Activated naive CD8-positive, alpha-beta T cell treated with anti-CD3 and anti-CD28 coated beads, Interleukin-2, amount 10 ng/mL, durations not matched to agents 7 days and 5 days (primary cell): ENCODE data around the gene GCK. TPM values are rescaled to one million over a fixed set of nuclear protein-coding genes. Genes with fewer than 3 reads are reported as not detected.
"Not testable (repeated sequence)": the region's sequence is repeated elsewhere in the genome, so short reads cannot be mapped to it uniquely, and the experiment has no call there.

ENCODE experiments used
- ATAC-seq: fragments of 150-1000 bp; cut with Tn5 transposase; one replicate; pipeline ENCODE4 v1.10.0; 2021; ENCODE audit warnings: low read depth, moderate library complexity
- POLR2A ChIA-PET: fragments of 350-600 bp; sonication (Branson Sonifier 250); formaldehyde crosslinking; loops from one replicate; lab custom pipeline; 2021; ENCODE audit warnings: antibody characterized with exemption; lab: Charles Lee
- DNase-seq: peaks from one replicate; pipeline ENCODE4 v3.0.0; 2021
- H3K27ac Mint-ChIP-seq: one replicate; pipeline ENCODE4 v1.8.0; 2022; ENCODE audit warnings: mild to moderate bottlenecking, mixed read lengths
- H3K27me3 Mint-ChIP-seq: one replicate; pipeline ENCODE4 v1.8.0; 2022; ENCODE audit warnings: mild to moderate bottlenecking, moderate library complexity, mixed read lengths
- H3K36me3 Mint-ChIP-seq: one replicate; pipeline ENCODE4 v1.8.0; 2021; ENCODE audit warnings: mild to moderate bottlenecking, mixed read lengths
- H3K4me1 Mint-ChIP-seq: one replicate; pipeline ENCODE4 v1.8.0; 2021; ENCODE audit warnings: mixed read lengths
- H3K4me3 Mint-ChIP-seq: one replicate; pipeline ENCODE4 v1.8.0; 2022; ENCODE audit warnings: mild to moderate bottlenecking, moderate library complexity, mixed read lengths
- H3K9me3 Mint-ChIP-seq: one replicate; pipeline ENCODE4 v1.8.0; 2021; ENCODE audit warnings: mixed read lengths
- total RNA-seq, 2 experiments: library from RNA; stranded (reverse); gene quantifications; one replicate each; pipeline ENCODE4 v1.2.3, GENCODE V29; 2021

Gene GCK
- total RNA-seq, 2 experiments from 2014 or later = 0.23 to 0.30 TPM

GRCh38 chr7:44175730-44176129 is 13.5 kb downstream of the GCK start:
- H3K9me3 Mint-ChIP-seq = no peaks in the 10 kb centered on the region
- H3K4me3 Mint-ChIP-seq = no peak overlapping the region
- peaks cover 16% of the 10 kb centered on the region for H3K27me3 Mint-ChIP-seq
- H3K27ac Mint-ChIP-seq = no peak overlapping the region
- POLR2A ChIA-PET = no interaction called here
- DNase-seq = no peak
- H3K4me1 Mint-ChIP-seq = no peaks in the 10 kb centered on the region
- H3K36me3 Mint-ChIP-seq = no peaks in the 10 kb centered on the region
- ATAC-seq = no peak

- H3K36me3 Mint-ChIP-seq, H3K4me1 Mint-ChIP-seq, ATAC-seq, H3K27ac Mint-ChIP-seq, H3K4me3 Mint-ChIP-seq, H3K9me3 Mint-ChIP-seq, DNase-seq, POLR2A ChIA-PET: not testable (repeated sequence)
- H3K27me3 Mint-ChIP-seq = peaks cover 16% of the 10 kb centered on the region
These were observed 14.6 kb downstream of the GCK start for GRCh38 chr7:44174694-44174948.

- no peak overlapping the region for H3K27ac Mint-ChIP-seq
- ATAC-seq (no peak), DNase-seq (no peak)
- peaks cover 14% of the 10 kb centered on the region for H3K27me3 Mint-ChIP-seq
- POLR2A ChIA-PET = no interaction called here
- H3K36me3 Mint-ChIP-seq = no peaks in the 10 kb centered on the region
- H3K4me1 Mint-ChIP-seq = no peaks in the 10 kb centered on the region
- no peaks in the 10 kb centered on the region for H3K9me3 Mint-ChIP-seq
- H3K4me3 Mint-ChIP-seq = no peak overlapping the region
These were observed 15.1 kb downstream of the GCK start for GRCh38 chr7:44173911-44174693.

- Mint-ChIP-seq H3K27me3 (peaks cover 14% of the 10 kb centered on the region), H3K4me3 (no peak overlapping the region), H3K4me1 (peaks cover under 1% of the 10 kb centered on the region), H3K27ac (no peak overlapping the region), H3K36me3 (no peaks in the 10 kb centered on the region), H3K9me3 (no peaks in the 10 kb centered on the region)
- POLR2A ChIA-PET = no interaction called here
- no peak for DNase-seq
- no peak for ATAC-seq
These were observed 16.3 kb downstream of the GCK start for GRCh38 chr7:44172803-44173424.

- POLR2A ChIA-PET = no interaction called here
These were observed 16.9 kb downstream of the GCK start for GRCh38 chr7:44172352-44172751.

GRCh38 chr7:44171901-44172300 is 17.3 kb downstream of the GCK start:
- H3K4me1 Mint-ChIP-seq, ATAC-seq, H3K27ac Mint-ChIP-seq, H3K9me3 Mint-ChIP-seq, H3K4me3 Mint-ChIP-seq, H3K36me3 Mint-ChIP-seq, POLR2A ChIA-PET, DNase-seq: not testable (repeated sequence)
- H3K27me3 Mint-ChIP-seq = peaks cover 12% of the 10 kb centered on the region

More at GRCh38 chr7:44172352-44172751, 16.9 kb downstream of the GCK start:
- Mint-ChIP-seq H3K4me3 (no peak overlapping the region), H3K9me3 (no peaks in the 10 kb centered on the region), H3K36me3 (no peaks in the 10 kb centered on the region), H3K27me3 (peaks cover 12% of the 10 kb centered on the region), H3K4me1 (peaks cover 5% of the 10 kb centered on the region), H3K27ac (no peak overlapping the region)
- ATAC-seq = no peak
- no peak for DNase-seq

GRCh38 chr7:44167920-44168319 is 21.3 kb downstream of the GCK start:
- POLR2A ChIA-PET = interaction anchor here (0.6 kb wide), 1 partner anchor 202 kb away, joined by 3 read pairs; no protein-coding TSS in a partner anchor
- ATAC-seq (no peak), DNase-seq (no peak)
- H3K27ac Mint-ChIP-seq = no peak overlapping the region
- H3K4me1 Mint-ChIP-seq = peaks cover 5% of the 10 kb centered on the region
- no peaks in the 10 kb centered on the region for H3K9me3 Mint-ChIP-seq
- H3K4me3 Mint-ChIP-seq = no peak overlapping the region
- no peaks in the 10 kb centered on the region for H3K36me3 Mint-ChIP-seq
- peaks cover 2% of the 10 kb centered on the region for H3K27me3 Mint-ChIP-seq

- H3K27me3 Mint-ChIP-seq = peaks cover 4% of the 10 kb centered on the region
- DNase-seq (no peak), ATAC-seq (no peak)
- POLR2A ChIA-PET = no interaction called here
- peaks cover 5% of the 10 kb centered on the region for H3K4me1 Mint-ChIP-seq
- H3K27ac Mint-ChIP-seq = no peak overlapping the region
- no peaks in the 10 kb centered on the region for H3K9me3 Mint-ChIP-seq
- no peaks in the 10 kb centered on the region for H3K36me3 Mint-ChIP-seq
- no peak overlapping the region for H3K4me3 Mint-ChIP-seq
These were observed 25.6 kb downstream of the GCK start for GRCh38 chr7:44163591-44163990.

GRCh38 chr7:44162785-44163395 is 26.3 kb downstream of the GCK start:
- Mint-ChIP-seq H3K4me1 (peaks cover 4% of the 10 kb centered on the region), H3K27me3 (peaks cover 4% of the 10 kb centered on the region), H3K9me3 (no peaks in the 10 kb centered on the region), H3K27ac (no peak overlapping the region), H3K36me3 (no peaks in the 10 kb centered on the region), H3K4me3 (no peak overlapping the region)
- DNase-seq = no peak
- POLR2A ChIA-PET = no interaction called here
- no peak for ATAC-seq

- Mint-ChIP-seq H3K27me3 (peaks cover 4% of the 10 kb centered on the region), H3K9me3 (no peaks in the 10 kb centered on the region), H3K4me3 (no peak overlapping the region), H3K27ac (no peak overlapping the region), H3K4me1 (no peaks in the 10 kb centered on the region), H3K36me3 (no peaks in the 10 kb centered on the region)
- ATAC-seq (no peak), DNase-seq (no peak)
- POLR2A ChIA-PET = no interaction called here
These were observed 27.1 kb downstream of the GCK start for GRCh38 chr7:44162179-44162578.

- no peak overlapping the region for H3K4me3 Mint-ChIP-seq
These were observed 27.9 kb downstream of the GCK start for GRCh38 chr7:44161371-44161770.

GRCh38 chr7:44159824-44160630 is 29.2 kb downstream of the GCK start:
- ATAC-seq (no peak), DNase-seq (no peak)
- Mint-ChIP-seq H3K27me3 (peaks cover 4% of the 10 kb centered on the region), H3K36me3 (no peaks in the 10 kb centered on the region), H3K9me3 (no peaks in the 10 kb centered on the region), H3K4me3 (no peak overlapping the region), H3K4me1 (no peaks in the 10 kb centered on the region), H3K27ac (no peak overlapping the region)
- POLR2A ChIA-PET = no interaction called here

More at GRCh38 chr7:44161371-44161770, 27.9 kb downstream of the GCK start:
- Mint-ChIP-seq H3K9me3 (no peaks in the 10 kb centered on the region), H3K4me1 (no peaks in the 10 kb centered on the region), H3K36me3 (no peaks in the 10 kb centered on the region), H3K27ac (no peak overlapping the region), H3K27me3 (peaks cover 4% of the 10 kb centered on the region)
- POLR2A ChIA-PET = no interaction called here
- DNase-seq (no peak), ATAC-seq (no peak)

- ATAC-seq (no peak), DNase-seq (no peak)
- Mint-ChIP-seq H3K4me3 (no peak overlapping the region), H3K27ac (no peak overlapping the region), H3K36me3 (no peaks in the 10 kb centered on the region), H3K4me1 (no peaks in the 10 kb centered on the region), H3K27me3 (peaks cover 2% of the 10 kb centered on the region), H3K9me3 (no peaks in the 10 kb centered on the region)
- POLR2A ChIA-PET = no interaction called here
These were observed 30.2 kb downstream of the GCK start for GRCh38 chr7:44158873-44159631.
